ENCODE data around the gene ADCY5.

ADCY5 gene

GRCh38 chr3:123338620-123339061 lies 110.2 kb downstream of the ADCY5 start:
- DNase-seq: no peak

GRCh38 chr3:123337948-123338619 lies 110.8 kb downstream of the ADCY5 start:
- DNase-seq: no peak

GRCh38 chr3:123337226-123337625 lies 111.7 kb downstream of the ADCY5 start:
- no peak for DNase-seq

- no peak for DNase-seq
Observed at GRCh38 chr3:123336441-123336851, 112.4 kb downstream of the ADCY5 start.

- DNase-seq: no peak
Observed at GRCh38 chr3:123336001-123336400, 112.9 kb downstream of the ADCY5 start.

- DNase-seq: no peak
Observed at GRCh38 chr3:123335007-123335670, 113.8 kb downstream of the ADCY5 start.

GRCh38 chr3:123334056-123334455 lies 114.8 kb downstream of the ADCY5 start:
- no peak for DNase-seq

- DNase-seq: no peak
Observed at GRCh38 chr3:123333401-123333800, 115.5 kb downstream of the ADCY5 start.

- DNase-seq: no peak
Observed at GRCh38 chr3:123332124-123332641, 116.7 kb downstream of the ADCY5 start.

GRCh38 chr3:123331651-123332050 lies 117.2 kb downstream of the ADCY5 start:
- no peak for DNase-seq

GRCh38 chr3:123331006-123331405 lies 117.9 kb downstream of the ADCY5 start:
- no peak for DNase-seq

GRCh38 chr3:123330441-123330991 lies 118.4 kb downstream of the ADCY5 start:
- DNase-seq: no peak

GRCh38 chr3:123329636-123330340 lies 119.1 kb downstream of the ADCY5 start:
- DNase-seq: no peak

GRCh38 chr3:123328851-123329635 lies 119.8 kb downstream of the ADCY5 start:
- peak in 1 of 2 experiments; percentile 67 for DNase-seq

GRCh38 chr3:123327956-123328850 lies 120.7 kb downstream of the ADCY5 start:
- DNase-seq: no peak

GRCh38 chr3:123327480-123327879 lies 121.4 kb downstream of the ADCY5 start:
- no peak for DNase-seq

GRCh38 chr3:123326531-123326930 lies 122.4 kb downstream of the ADCY5 start:
- DNase-seq: no peak

- no peak for DNase-seq
Observed at GRCh38 chr3:123325766-123326256, 123.1 kb downstream of the ADCY5 start.

GRCh38 chr3:123324880-123325765 lies 123.8 kb downstream of the ADCY5 start:
- no peak for DNase-seq

- no peak for DNase-seq
Observed at GRCh38 chr3:123323781-123324180, 125.1 kb downstream of the ADCY5 start.

Data from SW 1271 (cell line).